ENCODE data around the gene IL9.

Gene IL9

DNA sequence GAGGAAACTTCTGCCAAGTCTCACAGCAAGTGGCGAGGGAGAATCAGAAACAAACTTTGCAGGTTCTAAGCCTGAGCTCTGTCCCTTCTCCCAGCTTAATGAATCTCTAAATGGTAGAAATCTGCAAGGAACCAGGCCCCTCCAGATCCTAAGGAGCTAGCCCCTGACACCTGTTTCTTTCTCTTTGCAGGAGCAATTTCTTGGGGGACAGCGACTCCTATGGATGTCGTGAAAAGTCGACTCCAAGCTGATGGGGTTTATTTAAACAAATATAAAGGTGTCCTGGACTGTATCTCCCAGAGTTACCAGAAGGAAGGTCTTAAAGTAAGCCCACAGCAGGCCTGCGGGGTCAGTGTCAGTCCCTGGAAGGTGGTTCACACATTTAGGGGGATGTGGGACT lies 21.8 kb downstream of the IL9 start:
- CTCF ChIA-PET, result interaction anchor here (0.9 kb wide), 1 partner anchor 408 kb away, joined by 3 read pairs; no protein-coding TSS in a partner anchor
- POLR2A ChIA-PET, result no interaction called here
- TF ChIP-seq SP1 (IDR thresholded peaks at IDR 0.05) (no peak), TARDBP (IDR thresholded peaks at IDR 0.05) (no peak), ARNT (IDR thresholded peaks at IDR 0.05) (no peak), SUZ12 (IDR thresholded peaks at IDR 0.05) (no peak), LEF1 (IDR thresholded peaks at IDR 0.05; ENCODE audit: borderline replicate concordance) (no peak), ELF4 (IDR thresholded peaks at IDR 0.05) (no peak), CTBP1 (IDR thresholded peaks at IDR 0.05; ENCODE audit: borderline replicate concordance) (no peak), ZNF384 (IDR thresholded peaks at IDR 0.05) (no peak), HDGF (IDR thresholded peaks at IDR 0.05; ENCODE audit: borderline replicate concordance) (no peak)
- TF ChIP-seq, protein P1, sequence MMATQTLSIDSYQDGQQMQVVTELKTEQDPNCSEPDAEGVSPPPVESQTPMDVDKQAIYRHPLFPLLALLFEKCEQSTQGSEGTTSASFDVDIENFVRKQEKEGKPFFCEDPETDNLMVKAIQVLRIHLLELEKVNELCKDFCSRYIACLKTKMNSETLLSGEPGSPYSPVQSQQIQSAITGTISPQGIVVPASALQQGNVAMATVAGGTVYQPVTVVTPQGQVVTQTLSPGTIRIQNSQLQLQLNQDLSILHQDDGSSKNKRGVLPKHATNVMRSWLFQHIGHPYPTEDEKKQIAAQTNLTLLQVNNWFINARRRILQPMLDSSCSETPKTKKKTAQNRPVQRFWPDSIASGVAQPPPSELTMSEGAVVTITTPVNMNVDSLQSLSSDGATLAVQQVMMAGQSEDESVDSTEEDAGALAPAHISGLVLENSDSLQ (IDR thresholded peaks at IDR 0.05), result no peak
- no peak for DNase-seq (ENCODE audit: extremely low spot score)

DNA sequence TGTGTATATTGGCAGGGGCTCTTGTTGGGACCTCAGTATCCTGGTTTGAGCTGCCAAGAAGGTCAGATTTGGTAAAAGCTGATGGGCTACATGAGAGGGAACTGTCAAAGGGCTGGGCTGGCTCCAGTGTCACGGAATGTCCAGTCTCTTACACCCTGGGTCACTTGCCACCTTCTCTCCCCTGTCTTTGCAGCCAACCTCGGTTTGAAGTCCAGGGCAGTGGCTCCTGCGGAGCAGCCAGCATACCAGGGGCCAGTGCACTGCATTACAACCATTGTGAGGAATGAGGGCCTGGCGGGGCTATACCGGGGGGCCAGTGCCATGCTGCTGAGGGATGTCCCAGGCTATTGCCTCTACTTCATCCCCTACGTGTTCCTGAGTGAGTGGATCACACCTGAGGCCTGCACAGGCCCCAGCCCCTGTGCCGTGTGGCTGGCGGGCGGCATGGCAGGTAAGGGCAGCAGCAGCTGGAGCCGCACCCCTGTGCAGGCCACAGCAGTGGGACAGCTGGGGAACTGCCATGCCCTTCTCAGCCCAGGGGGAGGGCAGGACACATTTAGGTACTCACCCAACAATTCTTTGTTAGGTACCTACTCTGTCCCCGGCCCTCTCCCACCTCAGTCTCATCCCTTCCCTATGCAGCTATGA lies 24.2 kb downstream of the IL9 start:
- ChIA-PET POLR2A (no interaction called here), CTCF (interaction anchor here (0.6 to 1.6 kb wide), 5 partner anchors 11 to 346 kb away, joined by 3 to 4 read pairs (median 3); partner anchors contain the start of gene SLC25A48)
- TF ChIP-seq HDGF (IDR thresholded peaks at IDR 0.05; ENCODE audit: borderline replicate concordance) (no peak), ELF4 (IDR thresholded peaks at IDR 0.05) (no peak), TARDBP (IDR thresholded peaks at IDR 0.05) (no peak), ZNF384 (IDR thresholded peaks at IDR 0.05) (no peak), FOXA1 (IDR thresholded peaks at IDR 0.05) (no peak), ARNT (IDR thresholded peaks at IDR 0.05) (no peak), BHLHE40 (IDR thresholded peaks at IDR 0.05; ENCODE audit: borderline replicate concordance) (no peak), SUZ12 (IDR thresholded peaks at IDR 0.05) (no peak), NFRKB (IDR thresholded peaks at IDR 0.05) (no peak)
- no peak for DNase-seq (ENCODE audit: extremely low spot score)

DNA sequence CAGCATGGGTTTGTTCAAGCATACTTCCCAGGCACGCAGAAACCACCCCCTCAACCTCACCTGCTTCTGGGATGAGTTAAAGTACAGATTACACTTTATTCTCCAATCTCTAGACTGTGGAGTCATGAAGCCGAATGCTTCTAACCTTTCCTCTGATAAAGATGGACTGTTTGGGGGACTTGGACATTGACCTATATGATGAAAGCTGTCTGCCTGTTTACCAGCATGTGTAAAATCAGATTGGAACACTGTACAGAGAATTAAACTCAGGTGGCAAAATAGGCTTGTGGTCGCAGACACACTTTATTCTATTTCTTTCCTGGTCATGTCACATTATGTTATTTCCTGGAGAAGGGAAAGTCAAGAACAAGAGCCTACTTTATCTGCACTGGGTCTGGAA lies 25.7 kb downstream of the IL9 start:
- ChIA-PET POLR2A (no interaction called here), CTCF (no interaction called here)
- no peak for DNase-seq (ENCODE audit: extremely low spot score)
- TF ChIP-seq HDGF (IDR thresholded peaks at IDR 0.05; ENCODE audit: borderline replicate concordance) (no peak), TARDBP (IDR thresholded peaks at IDR 0.05) (no peak), FOXA1 (IDR thresholded peaks at IDR 0.05) (no peak), ARNT (IDR thresholded peaks at IDR 0.05) (no peak), LEF1 (IDR thresholded peaks at IDR 0.05; ENCODE audit: borderline replicate concordance) (no peak), ELF4 (IDR thresholded peaks at IDR 0.05) (no peak), ZNF384 (IDR thresholded peaks at IDR 0.05) (no peak), CTBP1 (IDR thresholded peaks at IDR 0.05; ENCODE audit: borderline replicate concordance) (no peak), L3MBTL2 (conservative IDR thresholded peaks at IDR 0.05) (no peak), NFRKB (IDR thresholded peaks at IDR 0.05) (no peak), FOXK2 (IDR thresholded peaks at IDR 0.05) (no peak), SUZ12 (IDR thresholded peaks at IDR 0.05) (no peak), FOXM1 (IDR thresholded peaks at IDR 0.05; ENCODE audit: borderline replicate concordance) (no peak), SP1 (IDR thresholded peaks at IDR 0.05) (no peak)

DNA sequence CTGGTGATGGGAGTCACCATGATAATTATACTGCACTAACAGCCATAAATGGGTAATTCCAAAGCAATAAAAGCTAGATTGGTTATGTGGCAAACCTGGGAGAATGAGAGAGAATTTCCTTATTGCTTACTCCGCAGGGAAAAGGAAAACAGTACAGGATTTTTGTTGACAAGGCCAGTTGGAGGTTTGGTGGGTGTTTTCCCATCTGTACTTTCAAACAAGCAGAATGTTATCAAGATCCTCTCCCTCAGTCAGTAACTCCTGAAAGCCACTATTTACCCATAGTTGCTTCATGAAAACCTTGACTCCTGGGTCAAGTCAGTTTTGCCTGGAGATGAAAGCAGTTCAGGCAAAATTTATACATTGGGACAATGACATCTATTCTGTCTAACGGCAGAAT lies 26.4 kb downstream of the IL9 start:
- no peak for TF ChIP-seq FOXA1 (IDR thresholded peaks at IDR 0.05)
- no peak for TF ChIP-seq FOXK2 (IDR thresholded peaks at IDR 0.05)
- no peak for TF ChIP-seq CTBP1 (IDR thresholded peaks at IDR 0.05; ENCODE audit: borderline replicate concordance)
- TF ChIP-seq NFRKB (IDR thresholded peaks at IDR 0.05), result no peak
- no peak for TF ChIP-seq ARNT (IDR thresholded peaks at IDR 0.05)
- no peak for TF ChIP-seq LEF1 (IDR thresholded peaks at IDR 0.05; ENCODE audit: borderline replicate concordance)
- no peak for TF ChIP-seq L3MBTL2 (conservative IDR thresholded peaks at IDR 0.05)
- TF ChIP-seq BHLHE40 (IDR thresholded peaks at IDR 0.05; ENCODE audit: borderline replicate concordance), result no peak
- TF ChIP-seq SUZ12 (IDR thresholded peaks at IDR 0.05), result no peak
- ChIA-PET CTCF (interaction anchor here (0.6 to 1.7 kb wide), 2 partner anchors 10 to 117 kb away, joined by 3 to 5 read pairs; no protein-coding TSS in a partner anchor), POLR2A (no interaction called here)
- DNase-seq (ENCODE audit: extremely low spot score), result no peak

DNA sequence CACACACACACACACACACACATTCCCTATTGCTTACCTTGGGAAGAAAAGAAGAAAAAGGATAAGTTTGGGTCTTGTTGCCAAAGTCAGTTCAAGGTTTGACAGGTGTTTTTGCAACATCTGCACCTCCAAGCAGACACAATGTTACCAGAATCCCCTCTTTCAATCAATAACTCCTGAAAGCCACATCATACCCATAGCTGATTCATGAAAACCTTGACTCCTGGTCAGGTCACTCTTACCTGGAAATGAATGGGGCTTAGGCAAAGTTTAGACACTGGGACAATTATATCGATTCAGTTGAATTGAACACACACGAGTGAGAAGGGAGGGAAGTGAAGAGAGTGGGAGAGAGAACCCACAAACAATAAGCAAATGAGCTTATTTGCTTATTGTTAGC lies 27.0 kb downstream of the IL9 start:
- no peak for DNase-seq (ENCODE audit: extremely low spot score)
- POLR2A ChIA-PET, result no interaction called here
- CTCF ChIA-PET, result interaction anchor here (1.7 kb wide), 1 partner anchor 11 kb away, joined by 5 read pairs; no protein-coding TSS in a partner anchor

DNA sequence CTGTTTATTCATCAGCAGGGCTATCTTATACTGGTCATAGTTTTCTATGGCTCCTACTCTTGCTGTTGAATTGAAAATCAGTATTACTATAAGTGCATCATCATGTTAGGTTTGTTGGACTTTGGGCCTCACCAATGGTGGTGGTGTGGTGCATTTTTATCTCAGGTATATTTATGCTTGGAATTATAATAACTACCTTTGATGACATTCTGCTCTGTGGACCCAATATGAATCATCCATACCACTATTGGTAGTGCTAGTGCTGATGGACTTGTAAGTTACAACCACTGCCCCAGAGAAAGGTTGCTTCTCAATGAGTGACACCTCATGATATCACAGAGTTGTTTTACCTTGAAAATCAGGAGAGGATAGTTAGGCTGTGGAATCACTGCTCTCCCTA lies 28.0 kb downstream of the IL9 start:
- no peak for DNase-seq (ENCODE audit: extremely low spot score)
- TF ChIP-seq CTBP1 (IDR thresholded peaks at IDR 0.05; ENCODE audit: borderline replicate concordance) (no peak), L3MBTL2 (conservative IDR thresholded peaks at IDR 0.05) (no peak), BHLHE40 (IDR thresholded peaks at IDR 0.05; ENCODE audit: borderline replicate concordance) (no peak), ZNF384 (IDR thresholded peaks at IDR 0.05) (no peak), FOXM1 (IDR thresholded peaks at IDR 0.05; ENCODE audit: borderline replicate concordance) (no peak), SP1 (IDR thresholded peaks at IDR 0.05) (no peak), SUZ12 (IDR thresholded peaks at IDR 0.05) (no peak)
- CTCF ChIA-PET, result interaction anchor here (1.7 kb wide), 1 partner anchor 12 kb away, joined by 5 read pairs; no protein-coding TSS in a partner anchor
- POLR2A ChIA-PET, result no interaction called here

More for the DNA sequence above, 27.0 kb downstream of the IL9 start:
- TF ChIP-seq HDGF (IDR thresholded peaks at IDR 0.05; ENCODE audit: borderline replicate concordance) (no peak), CTBP1 (IDR thresholded peaks at IDR 0.05; ENCODE audit: borderline replicate concordance) (no peak), ARNT (IDR thresholded peaks at IDR 0.05) (no peak), SP1 (IDR thresholded peaks at IDR 0.05) (no peak), ELF4 (IDR thresholded peaks at IDR 0.05) (no peak), NFRKB (IDR thresholded peaks at IDR 0.05) (no peak), ZNF384 (IDR thresholded peaks at IDR 0.05) (no peak)
- TF ChIP-seq, protein P1 (IDR thresholded peaks at IDR 0.05), result no peak

DNA sequence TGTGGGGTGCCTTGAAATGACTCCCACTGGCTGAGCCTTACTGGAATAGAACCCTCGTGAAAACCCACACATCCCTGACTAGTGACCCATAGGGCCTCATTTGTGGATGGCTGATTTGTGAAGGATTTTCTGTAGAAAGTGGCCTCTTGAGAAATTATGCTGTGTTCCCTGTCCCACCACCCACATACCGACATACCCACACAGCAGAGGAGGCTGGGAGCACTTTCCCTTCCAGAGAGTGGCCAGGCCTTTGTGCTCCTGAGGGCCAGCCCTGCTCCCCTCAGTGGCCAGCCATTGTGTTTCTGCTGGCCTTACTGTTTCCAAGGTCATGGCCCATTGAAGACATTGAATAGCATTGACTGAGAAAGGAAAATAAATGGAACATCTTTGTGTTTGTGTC lies 29.6 kb downstream of the IL9 start:
- no peak for TF ChIP-seq L3MBTL2 (conservative IDR thresholded peaks at IDR 0.05)
- no peak for TF ChIP-seq TARDBP (IDR thresholded peaks at IDR 0.05)
- no peak for TF ChIP-seq ARNT (IDR thresholded peaks at IDR 0.05)
- no peak for TF ChIP-seq SP1 (IDR thresholded peaks at IDR 0.05)
- TF ChIP-seq, protein P1 (IDR thresholded peaks at IDR 0.05), result no peak
- no peak for TF ChIP-seq NFRKB (IDR thresholded peaks at IDR 0.05)
- no peak for TF ChIP-seq FOXM1 (IDR thresholded peaks at IDR 0.05; ENCODE audit: borderline replicate concordance)
- no peak for TF ChIP-seq CTBP1 (IDR thresholded peaks at IDR 0.05; ENCODE audit: borderline replicate concordance)
- TF ChIP-seq BHLHE40 (IDR thresholded peaks at IDR 0.05; ENCODE audit: borderline replicate concordance), result no peak
- no peak for TF ChIP-seq ELF4 (IDR thresholded peaks at IDR 0.05)
- no peak for TF ChIP-seq HDGF (IDR thresholded peaks at IDR 0.05; ENCODE audit: borderline replicate concordance)
- TF ChIP-seq FOXK2 (IDR thresholded peaks at IDR 0.05), result no peak
- TF ChIP-seq SUZ12 (IDR thresholded peaks at IDR 0.05), result no peak
- no peak for TF ChIP-seq LEF1 (IDR thresholded peaks at IDR 0.05; ENCODE audit: borderline replicate concordance)
- TF ChIP-seq FOXA1 (IDR thresholded peaks at IDR 0.05), result no peak
- CTCF ChIA-PET, result no interaction called here

More for the DNA sequence above, 29.6 kb downstream of the IL9 start:
- no peak for DNase-seq (ENCODE audit: extremely low spot score)
- POLR2A ChIA-PET, result no interaction called here
